ENCODE results near the gene SEMA5B.

DNA sequence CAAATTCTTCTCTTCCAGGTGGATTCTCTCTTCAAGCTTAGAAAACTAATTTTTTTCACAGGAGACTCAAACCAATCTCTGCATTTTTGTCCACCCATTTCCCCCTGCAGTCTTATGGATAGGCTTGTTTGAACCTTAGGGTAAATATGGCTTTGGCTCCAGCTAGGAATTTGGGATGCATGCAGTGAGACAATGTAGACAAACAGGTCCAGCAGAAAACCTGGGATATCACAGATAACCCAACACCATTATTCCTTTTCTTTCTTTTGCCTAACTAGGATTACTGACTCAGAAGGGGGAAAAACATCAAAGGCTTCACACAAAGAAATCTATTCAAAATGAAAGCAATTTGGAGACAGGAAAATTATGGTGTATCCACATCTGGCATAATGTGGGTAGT, 11.2 kb upstream of the SEMA5B start:
- TF ChIP-seq POLR2A (IDR thresholded peaks at IDR 0.05; ENCODE audit: low read length) (no peak), GATA1 (IDR thresholded peaks at IDR 0.05; ENCODE audit: low read depth, low read length) (no peak)

Data from erythroblast (primary cell).